GM23338 (cell line): ENCODE results near the gene C1QTNF5. TPM values are rescaled to one million over a fixed set of nuclear protein-coding genes. Genes with fewer than 3 reads are reported as not detected.

Experiments used
- ATAC-seq: fragments of 200-7000 bp; cut with Tn5 transposase; 3 replicates; pipeline ENCODE4 v1.9.1; 2020
- DNase-seq: peaks from one replicate; pipeline ENCODE4 v3.0.0-alpha.2; 2015; ENCODE audit warnings: low spot score
- H2AFZ ChIP-seq: fragments of 200-600 bp; sonication (generic); 2 replicates; pipeline ENCODE4 v1.8.0; 2016; ENCODE audit warnings: antibody characterized with exemption, mild to moderate bottlenecking, moderate library complexity
- H3F3A ChIP-seq: fragments of 200-600 bp; sonication (generic); replicated peaks from 2 replicates; pipeline ENCODE4 v1.8.0; 2017; ENCODE audit warnings: antibody characterized with exemption, mixed run types, low read depth
- H3K27ac ChIP-seq: fragments of 200-600 bp; sonication (generic); 2 replicates; pipeline ENCODE4 v1.6.1; 2016; ENCODE audit warnings: low read depth
- H3K27me3 ChIP-seq: fragments of 200-600 bp; sonication (generic); 2 replicates; pipeline ENCODE4 v1.8.0; 2016; ENCODE audit warnings: mild to moderate bottlenecking, mixed run types, moderate library complexity; ENCODE audit not compliant: insufficient read depth
- H3K36me3 ChIP-seq: fragments of 200-600 bp; sonication (generic); 2 replicates; pipeline ENCODE4 v1.8.0; 2016; ENCODE audit warnings: mild to moderate bottlenecking; ENCODE audit not compliant: insufficient read depth
- H3K4me1 ChIP-seq: fragments of 200-600 bp; sonication (generic); 2 replicates; pipeline ENCODE4 v1.8.0; 2016; ENCODE audit warnings: mild to moderate bottlenecking, moderate library complexity; ENCODE audit not compliant: insufficient read depth
- H3K4me2 ChIP-seq: fragments of 200-600 bp; sonication (generic); 2 replicates; pipeline ENCODE4 v1.7.1; 2017; ENCODE audit warnings: mixed run types
- H3K4me3 ChIP-seq: fragments of 200-600 bp; sonication (generic); 2 replicates; pipeline ENCODE4 v1.6.1; 2016; ENCODE audit warnings: mixed run types
- H3K79me2 ChIP-seq: fragments of 200-600 bp; sonication (generic); replicated peaks from 2 replicates; pipeline ENCODE4 v1.8.0; 2017; ENCODE audit warnings: mild to moderate bottlenecking; ENCODE audit not compliant: insufficient read depth
- H3K9me2 ChIP-seq: fragments of 200-600 bp; sonication (generic); 2 replicates; pipeline ENCODE4 v1.8.0; 2017; ENCODE audit not compliant: insufficient read depth
- H4K20me1 ChIP-seq: fragments of 200-600 bp; sonication (generic); replicated peaks from 2 replicates; pipeline ENCODE4 v1.8.0; 2017; ENCODE audit warnings: mild to moderate bottlenecking; ENCODE audit not compliant: insufficient read depth
- H3K27ac Mint-ChIP-seq: 2 replicates; pipeline ENCODE4 v1.8.0; 2020; ENCODE audit warnings: inconsistent platforms, mild to moderate bottlenecking, moderate library complexity, mixed read lengths
- H3K27me3 Mint-ChIP-seq: 3 replicates; pipeline ENCODE4 v1.8.0; 2022; ENCODE audit warnings: low read depth, mild to moderate bottlenecking, moderate library complexity, mixed read lengths, inconsistent platforms; ENCODE audit not compliant: insufficient read depth, poor library complexity
- H3K36me3 Mint-ChIP-seq: 3 replicates; pipeline ENCODE4 v1.8.0; 2021; ENCODE audit warnings: low read depth, mild to moderate bottlenecking, inconsistent platforms, moderate library complexity, mixed read lengths
- H3K4me1 Mint-ChIP-seq: 3 replicates; pipeline ENCODE4 v1.8.0; 2020; ENCODE audit warnings: mild to moderate bottlenecking, inconsistent platforms, mixed read lengths
- H3K4me3 Mint-ChIP-seq: 3 replicates; pipeline ENCODE4 v1.8.0; 2021; ENCODE audit warnings: moderate library complexity, mild to moderate bottlenecking, inconsistent platforms, mixed read lengths
- H3K9me3 Mint-ChIP-seq: 3 replicates; pipeline ENCODE4 v1.8.0; 2020; ENCODE audit warnings: moderate library complexity, mild to moderate bottlenecking, inconsistent platforms, mixed read lengths
- CREB1 ChIP-seq: fragments of 250-450 bp; sonication (Bioruptor Pico); IDR thresholded peaks from 2 replicates; pipeline ENCODE4 v1.5.0; 2020; ENCODE audit warnings: low read depth, mild to moderate bottlenecking, moderate library complexity
- EZH2 ChIP-seq: fragments of 200-600 bp; sonication (generic); IDR thresholded peaks from one replicate; pipeline ENCODE4 v1.8.0; 2017; ENCODE audit warnings: antibody characterized with exemption, mild to moderate bottlenecking, low read depth; ENCODE audit not compliant: unreplicated experiment
- EZH2phosphoT487 ChIP-seq: fragments of 200-600 bp; sonication (generic); IDR thresholded peaks from one replicate; pipeline ENCODE4 v1.8.1; 2018; ENCODE audit warnings: antibody characterized with exemption; ENCODE audit not compliant: unreplicated experiment
- JUNB ChIP-seq: IDR thresholded peaks from one replicate; pipeline ENCODE4 v1.6.1; 2016; ENCODE audit warnings: antibody characterized with exemption; ENCODE audit not compliant: unreplicated experiment
- POLR2AphosphoS5 ChIP-seq: IDR thresholded peaks from 2 replicates; pipeline ENCODE4 v1.6.1; 2016; ENCODE audit warnings: antibody characterized with exemption, low read depth
- STAT1 ChIP-seq: IDR thresholded peaks from one replicate; pipeline ENCODE4 v1.6.1; 2016; ENCODE audit warnings: antibody characterized with exemption; ENCODE audit not compliant: unreplicated experiment
- ZNF114 ChIP-seq: fragments of 250-450 bp; sonication (Bioruptor Pico); IDR thresholded peaks from 2 replicates; pipeline ENCODE4 v1.5.0; 2020; ENCODE audit warnings: mild to moderate bottlenecking, moderate library complexity
- ZNF331 ChIP-seq: fragments of 250-450 bp; sonication (Bioruptor Pico); IDR thresholded peaks from 2 replicates; pipeline ENCODE4 v1.5.0; 2020; ENCODE audit warnings: low read depth, mild to moderate bottlenecking, moderate library complexity
- polyA plus RNA-seq: library from polyadenylated mRNA; unstranded; fragments of >200 nt; fragmentation: Nextera tagmentation; extraction: Ambion mirVana; gene quantifications from 2 replicates; pipeline ENCODE4 v1.2.1, GENCODE V29; 2016
- total RNA-seq: library from RNA; depleted of rRNA; stranded (reverse); fragments of >200 nt; shearing (Covaris generic); gene quantifications from 2 replicates; pipeline ENCODE4 v1.2.3, GENCODE V29; 2014
- TF ChIP-seq, protein P1 (sequence below): fragments of 250-450 bp; sonication (Bioruptor Pico); IDR thresholded peaks from 2 replicates; pipeline ENCODE4 v1.5.0; 2020; ENCODE audit warnings: mild to moderate bottlenecking, moderate library complexity
- TF ChIP-seq, protein P2 (sequence below): IDR thresholded peaks from one replicate; pipeline ENCODE4 v1.6.1; 2018; ENCODE audit warnings: antibody characterized with exemption; ENCODE audit not compliant: unreplicated experiment
- TF ChIP-seq, protein P3 (sequence below): IDR thresholded peaks from 2 replicates; pipeline ENCODE4 v1.6.1; 2016; ENCODE audit warnings: antibody characterized with exemption

The C1QTNF5 gene
- total and polyA plus RNA-seq, 2 experiments from 2014 or later = 1.9 TPM

DNA sequence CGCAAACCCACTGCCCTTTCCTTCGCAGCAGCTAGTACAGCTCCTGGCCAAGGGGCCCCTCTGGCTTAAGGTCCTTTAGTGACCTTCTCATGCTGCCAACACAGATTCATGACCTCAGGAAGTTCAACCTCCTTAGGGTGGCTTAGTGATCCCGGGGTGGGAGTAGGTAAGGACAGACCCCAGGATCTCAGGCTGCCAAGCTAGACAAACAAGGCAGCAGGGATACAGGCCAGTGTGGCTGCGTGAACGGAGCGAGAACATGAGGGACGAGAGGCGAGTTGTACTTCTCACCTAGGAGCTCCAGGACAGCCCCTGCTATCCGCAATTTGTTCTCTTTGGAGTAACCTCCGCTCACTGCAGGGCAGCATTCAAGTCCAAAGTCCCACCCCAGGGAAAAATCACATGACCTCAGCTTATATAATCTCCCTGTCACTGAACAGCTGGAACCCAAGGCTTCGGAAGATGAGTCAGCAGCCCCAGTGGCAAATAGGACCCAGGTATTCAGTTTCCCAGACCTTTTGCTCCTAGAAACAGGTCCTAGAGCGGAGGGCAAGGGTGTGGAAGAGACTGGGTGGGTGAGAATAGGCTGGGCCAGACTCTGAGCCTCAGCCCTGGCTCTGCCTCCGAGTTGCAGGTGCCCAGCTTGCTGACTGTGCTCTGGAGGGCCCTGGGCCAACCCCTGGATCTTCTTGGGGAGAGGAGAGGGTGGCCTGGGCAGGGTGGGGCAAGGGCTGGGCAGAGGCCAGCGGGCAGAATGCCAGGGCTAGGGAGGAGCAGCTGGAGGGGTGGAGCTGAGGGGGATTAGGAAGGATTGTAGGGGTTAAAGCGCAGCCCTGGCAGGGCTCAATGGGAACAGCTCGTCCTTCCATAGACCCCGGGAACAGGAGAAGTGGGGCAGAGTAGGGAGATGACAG is 27.7 kb upstream of the C1QTNF5 start:
- H3K79me2 ChIP-seq = no peaks in the 10 kb centered on the region
- H3K4me2 ChIP-seq = no peak overlapping the region
- peaks cover 16% of the 10 kb centered on the region for H3K4me1 ChIP-seq
- no peak overlapping the region for H3K27ac ChIP-seq
- DNase-seq (no peak), ATAC-seq (no peak)
- H3F3A ChIP-seq = no peaks in the 10 kb centered on the region
- no peak for TF ChIP-seq STAT1
- no peak for TF ChIP-seq ZNF114 (CRISPR knock-in tag)
- TF ChIP-seq, protein P1, sequence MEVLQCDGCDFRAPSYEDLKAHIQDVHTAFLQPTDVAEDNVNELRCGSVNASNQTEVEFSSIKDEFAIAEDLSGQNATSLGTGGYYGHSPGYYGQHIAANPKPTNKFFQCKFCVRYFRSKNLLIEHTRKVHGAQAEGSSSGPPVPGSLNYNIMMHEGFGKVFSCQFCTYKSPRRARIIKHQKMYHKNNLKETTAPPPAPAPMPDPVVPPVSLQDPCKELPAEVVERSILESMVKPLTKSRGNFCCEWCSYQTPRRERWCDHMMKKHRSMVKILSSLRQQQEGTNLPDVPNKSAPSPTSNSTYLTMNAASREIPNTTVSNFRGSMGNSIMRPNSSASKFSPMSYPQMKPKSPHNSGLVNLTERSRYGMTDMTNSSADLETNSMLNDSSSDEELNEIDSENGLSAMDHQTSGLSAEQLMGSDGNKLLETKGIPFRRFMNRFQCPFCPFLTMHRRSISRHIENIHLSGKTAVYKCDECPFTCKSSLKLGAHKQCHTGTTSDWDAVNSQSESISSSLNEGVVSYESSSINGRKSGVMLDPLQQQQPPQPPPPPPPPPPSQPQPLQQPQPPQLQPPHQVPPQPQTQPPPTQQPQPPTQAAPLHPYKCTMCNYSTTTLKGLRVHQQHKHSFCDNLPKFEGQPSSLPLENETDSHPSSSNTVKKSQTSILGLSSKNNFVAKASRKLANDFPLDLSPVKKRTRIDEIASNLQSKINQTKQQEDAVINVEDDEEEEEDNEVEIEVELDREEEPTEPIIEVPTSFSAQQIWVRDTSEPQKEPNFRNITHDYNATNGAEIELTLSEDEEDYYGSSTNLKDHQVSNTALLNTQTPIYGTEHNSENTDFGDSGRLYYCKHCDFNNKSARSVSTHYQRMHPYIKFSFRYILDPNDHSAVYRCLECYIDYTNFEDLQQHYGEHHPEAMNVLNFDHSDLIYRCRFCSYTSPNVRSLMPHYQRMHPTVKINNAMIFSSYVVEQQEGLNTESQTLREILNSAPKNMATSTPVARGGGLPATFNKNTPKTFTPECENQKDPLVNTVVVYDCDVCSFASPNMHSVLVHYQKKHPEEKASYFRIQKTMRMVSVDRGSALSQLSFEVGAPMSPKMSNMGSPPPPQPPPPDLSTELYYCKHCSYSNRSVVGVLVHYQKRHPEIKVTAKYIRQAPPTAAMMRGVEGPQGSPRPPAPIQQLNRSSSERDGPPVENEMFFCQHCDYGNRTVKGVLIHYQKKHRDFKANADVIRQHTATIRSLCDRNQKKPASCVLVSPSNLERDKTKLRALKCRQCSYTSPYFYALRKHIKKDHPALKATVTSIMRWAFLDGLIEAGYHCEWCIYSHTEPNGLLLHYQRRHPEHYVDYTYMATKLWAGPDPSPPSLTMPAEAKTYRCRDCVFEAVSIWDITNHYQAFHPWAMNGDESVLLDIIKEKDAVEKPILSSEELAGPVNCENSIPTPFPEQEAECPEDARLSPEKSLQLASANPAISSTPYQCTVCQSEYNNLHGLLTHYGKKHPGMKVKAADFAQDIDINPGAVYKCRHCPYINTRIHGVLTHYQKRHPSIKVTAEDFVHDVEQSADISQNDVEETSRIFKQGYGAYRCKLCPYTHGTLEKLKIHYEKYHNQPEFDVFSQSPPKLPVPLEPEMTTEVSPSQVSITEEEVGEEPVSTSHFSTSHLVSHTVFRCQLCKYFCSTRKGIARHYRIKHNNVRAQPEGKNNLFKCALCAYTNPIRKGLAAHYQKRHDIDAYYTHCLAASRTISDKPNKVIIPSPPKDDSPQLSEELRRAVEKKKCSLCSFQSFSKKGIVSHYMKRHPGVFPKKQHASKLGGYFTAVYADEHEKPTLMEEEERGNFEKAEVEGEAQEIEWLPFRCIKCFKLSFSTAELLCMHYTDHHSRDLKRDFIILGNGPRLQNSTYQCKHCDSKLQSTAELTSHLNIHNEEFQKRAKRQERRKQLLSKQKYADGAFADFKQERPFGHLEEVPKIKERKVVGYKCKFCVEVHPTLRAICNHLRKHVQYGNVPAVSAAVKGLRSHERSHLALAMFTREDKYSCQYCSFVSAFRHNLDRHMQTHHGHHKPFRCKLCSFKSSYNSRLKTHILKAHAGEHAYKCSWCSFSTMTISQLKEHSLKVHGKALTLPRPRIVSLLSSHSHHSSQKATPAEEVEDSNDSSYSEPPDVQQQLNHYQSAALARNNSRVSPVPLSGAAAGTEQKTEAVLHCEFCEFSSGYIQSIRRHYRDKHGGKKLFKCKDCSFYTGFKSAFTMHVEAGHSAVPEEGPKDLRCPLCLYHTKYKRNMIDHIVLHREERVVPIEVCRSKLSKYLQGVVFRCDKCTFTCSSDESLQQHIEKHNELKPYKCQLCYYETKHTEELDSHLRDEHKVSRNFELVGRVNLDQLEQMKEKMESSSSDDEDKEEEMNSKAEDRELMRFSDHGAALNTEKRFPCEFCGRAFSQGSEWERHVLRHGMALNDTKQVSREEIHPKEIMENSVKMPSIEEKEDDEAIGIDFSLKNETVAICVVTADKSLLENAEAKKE = no peak
- no peak for TF ChIP-seq EZH2
- TF ChIP-seq, protein P2, sequence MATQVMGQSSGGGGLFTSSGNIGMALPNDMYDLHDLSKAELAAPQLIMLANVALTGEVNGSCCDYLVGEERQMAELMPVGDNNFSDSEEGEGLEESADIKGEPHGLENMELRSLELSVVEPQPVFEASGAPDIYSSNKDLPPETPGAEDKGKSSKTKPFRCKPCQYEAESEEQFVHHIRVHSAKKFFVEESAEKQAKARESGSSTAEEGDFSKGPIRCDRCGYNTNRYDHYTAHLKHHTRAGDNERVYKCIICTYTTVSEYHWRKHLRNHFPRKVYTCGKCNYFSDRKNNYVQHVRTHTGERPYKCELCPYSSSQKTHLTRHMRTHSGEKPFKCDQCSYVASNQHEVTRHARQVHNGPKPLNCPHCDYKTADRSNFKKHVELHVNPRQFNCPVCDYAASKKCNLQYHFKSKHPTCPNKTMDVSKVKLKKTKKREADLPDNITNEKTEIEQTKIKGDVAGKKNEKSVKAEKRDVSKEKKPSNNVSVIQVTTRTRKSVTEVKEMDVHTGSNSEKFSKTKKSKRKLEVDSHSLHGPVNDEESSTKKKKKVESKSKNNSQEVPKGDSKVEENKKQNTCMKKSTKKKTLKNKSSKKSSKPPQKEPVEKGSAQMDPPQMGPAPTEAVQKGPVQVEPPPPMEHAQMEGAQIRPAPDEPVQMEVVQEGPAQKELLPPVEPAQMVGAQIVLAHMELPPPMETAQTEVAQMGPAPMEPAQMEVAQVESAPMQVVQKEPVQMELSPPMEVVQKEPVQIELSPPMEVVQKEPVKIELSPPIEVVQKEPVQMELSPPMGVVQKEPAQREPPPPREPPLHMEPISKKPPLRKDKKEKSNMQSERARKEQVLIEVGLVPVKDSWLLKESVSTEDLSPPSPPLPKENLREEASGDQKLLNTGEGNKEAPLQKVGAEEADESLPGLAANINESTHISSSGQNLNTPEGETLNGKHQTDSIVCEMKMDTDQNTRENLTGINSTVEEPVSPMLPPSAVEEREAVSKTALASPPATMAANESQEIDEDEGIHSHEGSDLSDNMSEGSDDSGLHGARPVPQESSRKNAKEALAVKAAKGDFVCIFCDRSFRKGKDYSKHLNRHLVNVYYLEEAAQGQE = no peak
- no peak for TF ChIP-seq EZH2phosphoT487
- TF ChIP-seq, protein P3, sequence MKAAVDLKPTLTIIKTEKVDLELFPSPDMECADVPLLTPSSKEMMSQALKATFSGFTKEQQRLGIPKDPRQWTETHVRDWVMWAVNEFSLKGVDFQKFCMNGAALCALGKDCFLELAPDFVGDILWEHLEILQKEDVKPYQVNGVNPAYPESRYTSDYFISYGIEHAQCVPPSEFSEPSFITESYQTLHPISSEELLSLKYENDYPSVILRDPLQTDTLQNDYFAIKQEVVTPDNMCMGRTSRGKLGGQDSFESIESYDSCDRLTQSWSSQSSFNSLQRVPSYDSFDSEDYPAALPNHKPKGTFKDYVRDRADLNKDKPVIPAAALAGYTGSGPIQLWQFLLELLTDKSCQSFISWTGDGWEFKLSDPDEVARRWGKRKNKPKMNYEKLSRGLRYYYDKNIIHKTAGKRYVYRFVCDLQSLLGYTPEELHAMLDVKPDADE = no peak
- TF ChIP-seq CREB1 = no peak
- no peak for TF ChIP-seq JUNB
- TF ChIP-seq POLR2AphosphoS5 = no peak
- no peak for TF ChIP-seq ZNF331 (CRISPR knock-in tag)
- H3K27ac Mint-ChIP-seq = no peak overlapping the region
- H3K4me3 ChIP-seq = no peak overlapping the region
- H2AFZ ChIP-seq = no peak overlapping the region
- H3K9me2 ChIP-seq = no peaks in the 10 kb centered on the region
- peaks cover 2% of the 10 kb centered on the region; the same call in 1 of the 3 replicates for H3K9me3 Mint-ChIP-seq
- H4K20me1 ChIP-seq = no peaks in the 10 kb centered on the region; the same call in 1 of the 2 replicates
- peaks cover 31% of the 10 kb centered on the region for H3K27me3 ChIP-seq
- no peak overlapping the region for H3K4me3 Mint-ChIP-seq
- no peaks in the 10 kb centered on the region for H3K36me3 ChIP-seq
- H3K4me1 Mint-ChIP-seq = peaks cover 52% of the 10 kb centered on the region
- H3K36me3 Mint-ChIP-seq = no peaks in the 10 kb centered on the region; the same call in 1 of the 3 replicates
- H3K27me3 Mint-ChIP-seq = peaks cover 33% of the 10 kb centered on the region
